Left renal cortex interstitium (tissue), 4 donors: Measurements from ENCODE around the gene CYP2W1. TPM values are rescaled to one million over a fixed set of nuclear protein-coding genes. Genes with fewer than 3 reads are reported as not detected.
"Not testable (repeated sequence)": the region's sequence is repeated elsewhere in the genome, so short reads cannot be mapped to it uniquely, and the experiment has no call there.

ENCODE experiments used
- DNase-seq, 4 donors: peaks; one replicate each; pipeline ENCODE4 v3.0.0-alpha.2; 2013; ENCODE audit warnings: low read depth in 4 of 4, low spot score in 2 of 4, missing footprints in 1 of 4
- polyA plus RNA-seq, 4 donors: library from polyadenylated mRNA; unstranded; fragments of 120-200 nt; gene quantifications; one replicate each; pipeline ENCODE4 v1.2.1, GENCODE V29; 2013; ENCODE audit not compliant: insufficient read length in 4 of 4

Gene CYP2W1
- polyA plus RNA-seq, 4 donors: 1.9 to 6.1 (median 2.9) TPM

GRCh38 chr7:1024876-1025742 lies 42.1 kb downstream of the CYP2W1 start:
- DNase-seq: no peak

- no peak for DNase-seq
These were observed 43.0 kb downstream of the CYP2W1 start for GRCh38 chr7:1025743-1026581.

GRCh38 chr7:1026721-1027161 lies 43.8 kb downstream of the CYP2W1 start:
- no peak for DNase-seq

GRCh38 chr7:1027242-1028043 lies 44.5 kb downstream of the CYP2W1 start:
- DNase-seq: no peak

- DNase-seq: peak in 2 of 4 donors; percentile 80 to 86
These were observed 45.2 kb downstream of the CYP2W1 start for GRCh38 chr7:1028044-1028770.

GRCh38 chr7:1028775-1029636 lies 46.0 kb downstream of the CYP2W1 start:
- DNase-seq: no peak

GRCh38 chr7:1029637-1030443 lies 46.9 kb downstream of the CYP2W1 start:
- DNase-seq: no peak

- no peak for DNase-seq
These were observed 47.6 kb downstream of the CYP2W1 start for GRCh38 chr7:1030444-1031070.

GRCh38 chr7:1031716-1032455 lies 48.9 kb downstream of the CYP2W1 start:
- DNase-seq: no peak

- no peak for DNase-seq
These were observed 49.7 kb downstream of the CYP2W1 start for GRCh38 chr7:1032536-1033181.

- DNase-seq: no peak
These were observed 50.7 kb downstream of the CYP2W1 start for GRCh38 chr7:1033546-1034145.

GRCh38 chr7:1034769-1035168 lies 51.8 kb downstream of the CYP2W1 start:
- DNase-seq: not testable (repeated sequence)

GRCh38 chr7:1036164-1036928 lies 53.4 kb downstream of the CYP2W1 start:
- not testable (repeated sequence) for DNase-seq
